ENCODE measurements around the gene SLC17A9. TPM values are rescaled to one million over a fixed set of nuclear protein-coding genes. Genes with fewer than 3 reads are reported as not detected.
"Not testable (repeated sequence)": the region's sequence is repeated elsewhere in the genome, so short reads cannot be mapped to it uniquely, and the experiment has no call there.

Gene SLC17A9
- total RNA-seq, 1 experiment from 2014 or later, result 0.28 TPM

- POLR2A ChIA-PET, result no interaction called here
- Histone ChIP-seq H3K9me3 (ENCODE audit: control insufficient read depth, insufficient read depth, low read depth, low read length) (no peaks in the 10 kb centered on the region), H3K36me3 (ENCODE audit: control insufficient read depth, insufficient read depth, low read length) (no peaks in the 10 kb centered on the region), H3K4me3 (ENCODE audit: low read depth in 2 of 2, low read length in 2 of 2) (no peak overlapping the region), H3K27me3 (ENCODE audit: control insufficient read depth, insufficient read depth, low read length) (no peaks in the 10 kb centered on the region), H3K4me1 (ENCODE audit: control insufficient read depth, insufficient read depth, low read length) (peaks cover 9% of the 10 kb centered on the region; the same call in 1 of the 2 replicates), H3K27ac (ENCODE audit: low read length) (no peak overlapping the region)
- no TSS peak for BruUV-seq (replicated peaks)
- TF ChIP-seq REST (IDR thresholded peaks at IDR 0.05; ENCODE audit: insufficient read depth in 1 of 2, low read depth in 2 of 2, low read length in 1 of 2) (no peak), TCF7L2 (IDR thresholded peaks at IDR 0.05; ENCODE audit: low read depth, low read length) (no peak), POLR2AphosphoS5 (IDR thresholded peaks at IDR 0.05; ENCODE audit: low read depth, low read length) (no peak), CTCF (IDR thresholded peaks at IDR 0.05) (no peak), SIN3A (IDR thresholded peaks at IDR 0.05; ENCODE audit: borderline replicate concordance, insufficient read depth, low read depth, low read length) (no peak)
- DNase-seq (ENCODE audit: low read depth, low spot score), result no peak
- CTCF ChIA-PET, result no interaction called here
- ATAC-seq, result no peak
- in situ Hi-C loops (cut with HindIII; ENCODE audit: low pct_unique_long_range_greater_than_20kb, low sequenced_read_pairs) (no loop called here), intact Hi-C loops (cut with micrococcal nuclease; ENCODE audit: unreplicated experiment) (no loop called here)
These were observed 6.8 kb downstream of the SLC17A9 start for GRCh38 chr20:62959101-62959971.

GRCh38 chr20:62959998-62960436, 7.5 kb downstream of the SLC17A9 start:
- Histone ChIP-seq H3K4me1 (ENCODE audit: control insufficient read depth, insufficient read depth, low read length) (peaks cover 9% of the 10 kb centered on the region; the same call in 1 of the 2 replicates), H3K27me3 (ENCODE audit: control insufficient read depth, insufficient read depth, low read length) (no peaks in the 10 kb centered on the region), H3K27ac (ENCODE audit: low read length) (no peak overlapping the region), H3K36me3 (ENCODE audit: control insufficient read depth, insufficient read depth, low read length) (no peaks in the 10 kb centered on the region), H3K9me3 (ENCODE audit: control insufficient read depth, insufficient read depth, low read depth, low read length) (no peaks in the 10 kb centered on the region), H3K4me3 (ENCODE audit: low read depth in 2 of 2, low read length in 2 of 2) (no peak overlapping the region)
- ChIA-PET POLR2A (no interaction called here), CTCF (no interaction called here)
- BruUV-seq (replicated peaks), result no TSS peak
- intact Hi-C loops (cut with micrococcal nuclease; ENCODE audit: unreplicated experiment) (no loop called here), in situ Hi-C loops (cut with HindIII; ENCODE audit: low pct_unique_long_range_greater_than_20kb, low sequenced_read_pairs) (no loop called here)
- DNase-seq (ENCODE audit: low read depth, low spot score) (no peak), ATAC-seq (no peak)
- TF ChIP-seq TCF7L2 (IDR thresholded peaks at IDR 0.05; ENCODE audit: low read depth, low read length) (no peak), POLR2AphosphoS5 (IDR thresholded peaks at IDR 0.05; ENCODE audit: low read depth, low read length) (no peak), SIN3A (IDR thresholded peaks at IDR 0.05; ENCODE audit: borderline replicate concordance, insufficient read depth, low read depth, low read length) (no peak), REST (IDR thresholded peaks at IDR 0.05; ENCODE audit: insufficient read depth in 1 of 2, low read depth in 2 of 2, low read length in 1 of 2) (no peak), CTCF (IDR thresholded peaks at IDR 0.05) (no peak)

- H3K9me3 ChIP-seq (ENCODE audit: control insufficient read depth, insufficient read depth, low read depth, low read length); CTCF ChIA-PET; H3K27ac ChIP-seq (ENCODE audit: low read length); H3K36me3 ChIP-seq (ENCODE audit: control insufficient read depth, insufficient read depth, low read length); DNase-seq (ENCODE audit: low read depth, low spot score); H3K4me1 ChIP-seq (ENCODE audit: control insufficient read depth, insufficient read depth, low read length); POLR2A ChIA-PET; intact Hi-C loops (cut with micrococcal nuclease; ENCODE audit: unreplicated experiment); in situ Hi-C loops (cut with HindIII; ENCODE audit: low pct_unique_long_range_greater_than_20kb, low sequenced_read_pairs); H3K4me3 ChIP-seq (ENCODE audit: low read depth in 2 of 2, low read length in 2 of 2); ATAC-seq; BruUV-seq (replicated peaks); H3K27me3 ChIP-seq (ENCODE audit: control insufficient read depth, insufficient read depth, low read length): not testable (repeated sequence)
These were observed 8.2 kb downstream of the SLC17A9 start for GRCh38 chr20:62960446-62961309.

Measured in Panc1 (cell line).